MM.1S (cell line): ENCODE measurements around the gene OBSCN.

ENCODE experiments used
- EZH2 ChIP-seq: fragments of 300-600 bp; sonication (generic); optimal IDR thresholded peaks from 2 replicates; pipeline ENCODE3; 2017; ENCODE audit warnings: low read depth, mild to moderate bottlenecking, antibody characterized with exemption, low read length, mixed read lengths
- EZH2phosphoT487 ChIP-seq: fragments of 300-600 bp; sonication (generic); IDR thresholded peaks from 2 replicates; pipeline ENCODE4 v1.6.1; 2018; ENCODE audit warnings: antibody characterized with exemption, low read length
- TF ChIP-seq, protein P1 (sequence below): fragments of 300-600 bp; sonication (generic); IDR thresholded peaks from 2 replicates; pipeline ENCODE4 v1.5.1; 2016; ENCODE audit warnings: antibody characterized with exemption, low read length, mixed read lengths

DNA sequence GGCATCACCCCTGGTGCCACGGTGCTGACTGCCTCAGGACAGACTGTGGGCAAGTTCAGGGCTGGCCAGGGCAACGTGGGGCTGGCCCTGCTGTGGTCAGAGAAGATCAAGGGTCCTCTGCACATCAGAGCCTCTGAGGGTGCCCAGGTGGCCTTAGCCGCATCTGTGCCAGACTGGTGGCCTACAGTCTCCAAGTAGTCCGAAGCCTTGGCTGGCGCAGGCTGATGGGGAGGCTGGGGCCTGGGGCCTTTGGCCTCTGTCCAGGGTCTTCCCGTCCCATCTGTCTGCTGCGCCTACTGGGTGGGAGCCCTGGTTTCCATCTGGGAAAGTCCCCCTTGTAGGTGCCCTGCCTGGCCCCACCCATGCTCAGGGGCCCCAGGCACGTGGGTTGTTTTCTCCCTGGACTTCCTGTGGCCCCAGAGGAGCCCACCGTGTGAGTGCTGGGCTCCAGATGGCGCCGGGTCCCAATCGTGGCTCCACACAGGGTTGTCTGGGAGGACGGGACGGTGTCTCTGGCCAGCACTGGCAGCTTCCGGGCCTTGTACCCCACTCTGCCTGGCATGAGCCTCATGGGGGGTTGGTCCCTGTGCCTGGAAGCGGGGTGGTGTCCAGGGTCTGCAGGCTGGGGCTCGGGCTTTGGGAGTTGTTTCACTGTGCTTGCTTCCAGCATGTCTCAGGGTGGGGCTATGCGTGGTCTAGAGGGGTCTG, 32.4 kb upstream of the OBSCN start:
- TF ChIP-seq, protein P1, sequence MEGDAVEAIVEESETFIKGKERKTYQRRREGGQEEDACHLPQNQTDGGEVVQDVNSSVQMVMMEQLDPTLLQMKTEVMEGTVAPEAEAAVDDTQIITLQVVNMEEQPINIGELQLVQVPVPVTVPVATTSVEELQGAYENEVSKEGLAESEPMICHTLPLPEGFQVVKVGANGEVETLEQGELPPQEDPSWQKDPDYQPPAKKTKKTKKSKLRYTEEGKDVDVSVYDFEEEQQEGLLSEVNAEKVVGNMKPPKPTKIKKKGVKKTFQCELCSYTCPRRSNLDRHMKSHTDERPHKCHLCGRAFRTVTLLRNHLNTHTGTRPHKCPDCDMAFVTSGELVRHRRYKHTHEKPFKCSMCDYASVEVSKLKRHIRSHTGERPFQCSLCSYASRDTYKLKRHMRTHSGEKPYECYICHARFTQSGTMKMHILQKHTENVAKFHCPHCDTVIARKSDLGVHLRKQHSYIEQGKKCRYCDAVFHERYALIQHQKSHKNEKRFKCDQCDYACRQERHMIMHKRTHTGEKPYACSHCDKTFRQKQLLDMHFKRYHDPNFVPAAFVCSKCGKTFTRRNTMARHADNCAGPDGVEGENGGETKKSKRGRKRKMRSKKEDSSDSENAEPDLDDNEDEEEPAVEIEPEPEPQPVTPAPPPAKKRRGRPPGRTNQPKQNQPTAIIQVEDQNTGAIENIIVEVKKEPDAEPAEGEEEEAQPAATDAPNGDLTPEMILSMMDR = no peak
- TF ChIP-seq EZH2phosphoT487 (no peak), EZH2 (no peak)
